ENCODE data around the gene TEDC1.

The TEDC1 gene, protein sequence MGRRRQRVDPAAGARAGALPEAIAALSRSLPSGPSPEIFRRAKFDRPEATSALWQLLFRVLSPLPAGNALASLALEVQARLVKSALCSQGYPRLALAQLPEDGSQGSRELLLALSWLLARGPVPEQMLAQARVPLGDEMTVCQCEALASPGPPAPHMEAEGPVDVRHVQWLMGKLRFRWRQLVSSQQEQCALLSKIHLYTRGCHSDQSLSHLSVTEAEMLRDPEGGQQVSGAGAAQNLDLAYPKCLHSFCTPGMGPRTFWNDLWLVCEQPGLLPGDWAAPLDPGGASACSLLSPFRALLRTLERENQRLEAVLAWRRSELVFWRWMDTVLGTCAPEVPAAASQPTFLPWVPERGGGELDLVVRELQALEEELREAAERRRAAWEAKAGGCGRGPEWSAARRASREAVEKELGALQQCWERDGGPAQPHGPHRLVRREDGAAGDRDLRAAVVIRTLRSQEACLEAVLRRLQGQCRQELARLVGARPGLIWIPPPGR

DNA sequence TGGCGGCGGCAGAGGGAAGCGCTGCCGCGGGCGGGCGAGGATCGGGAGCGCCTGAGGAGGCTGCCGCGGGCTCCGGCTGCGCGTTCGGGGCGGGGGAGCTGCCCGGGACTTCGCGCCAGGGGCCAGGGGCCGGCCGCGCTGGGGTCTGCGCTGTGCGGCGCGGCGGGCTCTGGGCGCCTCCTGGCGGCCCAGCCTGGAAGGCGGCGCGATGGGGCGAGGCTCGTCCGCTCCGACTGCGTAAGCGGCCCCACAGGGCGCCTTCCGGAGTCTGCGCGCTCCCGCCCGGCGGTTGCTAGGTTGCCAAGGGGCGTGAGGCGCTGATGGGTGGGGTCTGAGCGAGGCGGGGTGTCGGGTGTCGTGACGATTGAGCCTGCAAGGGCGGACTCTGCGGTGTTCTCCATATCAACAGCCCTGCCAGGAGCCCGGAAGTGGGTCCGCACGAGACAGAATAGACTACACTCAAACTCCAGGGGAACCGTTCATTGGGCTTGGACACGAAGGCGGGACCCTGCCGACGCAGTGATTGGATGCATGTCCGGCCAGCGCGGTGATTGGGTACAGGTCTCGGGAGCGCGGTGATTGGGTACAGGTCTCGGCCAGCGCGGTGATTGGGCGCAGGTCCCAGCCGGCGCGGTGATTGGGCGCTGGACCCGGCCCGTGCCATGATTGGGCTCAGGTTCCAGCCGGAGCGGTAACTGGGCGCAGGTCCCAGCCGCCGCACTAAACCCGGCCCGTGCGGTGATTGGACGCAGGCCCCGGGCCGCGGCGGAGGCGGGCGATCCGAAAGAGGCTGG, at the start of gene TEDC1:
Gene TEDC1, plus strand, starts transcription at position 675 of the 794 bp plus-strand sequence. CDS start 130 bp downstream, outside the sequence.
- peak; percentile 99 for DNase-seq

DNA sequence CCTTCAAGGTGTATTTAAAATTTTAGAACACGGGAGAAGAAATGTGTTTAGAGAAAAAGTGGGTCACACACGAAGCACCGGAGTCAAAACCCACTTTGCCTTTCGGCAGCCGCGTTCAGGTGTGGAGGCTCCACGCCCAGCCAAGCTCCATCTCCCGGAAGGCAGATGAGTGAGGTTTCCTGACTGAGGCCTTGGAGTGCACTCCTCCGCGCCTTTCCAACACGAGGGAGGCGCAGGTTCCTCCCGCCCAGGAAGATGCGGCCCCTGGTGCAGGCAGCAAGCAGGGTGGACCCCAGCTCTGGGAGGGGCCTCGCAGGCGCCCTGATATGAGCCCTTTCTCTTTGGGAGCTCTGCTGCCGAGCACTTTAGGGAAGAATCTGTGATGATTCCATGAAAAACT, 48.9 kb upstream of the TEDC1 start:
- DNase-seq: no peak

DNA sequence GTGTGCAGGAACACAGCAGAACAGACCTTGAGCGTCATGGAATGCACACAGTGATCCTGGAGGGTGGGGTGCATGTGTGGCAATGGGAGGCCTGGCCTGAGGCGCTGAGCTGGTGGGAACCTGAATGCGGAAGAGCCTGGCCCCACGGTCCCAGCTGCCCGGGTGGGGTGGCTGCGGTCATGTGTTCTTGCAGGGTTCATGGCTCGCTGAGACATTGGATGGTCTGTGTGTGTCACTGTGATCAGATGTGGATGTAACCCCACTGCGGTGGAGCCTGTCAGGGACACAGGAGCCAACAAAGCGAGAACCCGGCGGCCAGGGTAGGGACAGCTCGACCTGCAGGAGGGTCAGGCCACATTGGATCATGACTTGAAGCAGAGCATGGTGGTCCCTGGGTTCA, 48.2 kb upstream of the TEDC1 start:
- no peak for DNase-seq

DNA sequence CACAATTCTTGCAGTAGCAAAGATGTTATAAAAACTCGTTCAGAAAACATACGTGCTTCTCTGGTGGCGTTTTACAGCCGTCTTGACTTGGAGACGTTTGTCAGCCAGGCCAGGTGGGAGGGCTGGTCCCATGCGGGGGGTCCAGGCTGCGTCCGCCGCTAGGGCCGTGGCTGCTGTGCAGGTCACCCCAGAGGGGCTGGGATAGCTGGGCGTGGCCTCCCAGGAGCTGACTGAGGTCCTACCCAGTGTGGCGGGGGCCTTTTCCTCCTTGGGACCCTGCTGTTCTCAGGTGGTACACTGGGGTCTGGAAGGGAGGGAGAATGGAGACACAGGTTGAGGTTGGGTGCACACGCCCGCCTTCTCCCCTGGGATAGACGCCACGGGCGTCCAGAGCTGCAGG, 46.2 kb upstream of the TEDC1 start:
- no peak for DNase-seq

DNA sequence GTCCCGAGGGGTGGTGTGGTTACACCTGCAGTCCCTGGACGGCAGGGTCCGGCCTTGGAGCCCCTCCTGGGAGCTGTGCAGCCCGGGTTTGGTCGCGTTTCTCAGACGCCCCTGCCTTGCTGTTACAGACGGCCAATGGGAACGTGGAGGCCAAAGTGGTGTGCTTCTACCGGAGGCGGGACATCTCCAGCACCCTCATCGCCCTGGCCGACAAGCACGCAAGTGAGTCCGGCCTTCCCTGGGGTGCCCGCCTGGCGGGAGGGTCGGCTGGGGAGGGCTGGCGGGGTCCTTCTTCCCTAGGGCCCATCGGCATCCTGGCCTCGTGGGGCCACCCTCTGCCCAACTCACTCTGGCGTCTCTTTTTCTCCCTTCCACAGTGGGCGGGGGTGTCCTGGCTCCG, 45.8 kb upstream of the TEDC1 start:
- DNase-seq: no peak

DNA sequence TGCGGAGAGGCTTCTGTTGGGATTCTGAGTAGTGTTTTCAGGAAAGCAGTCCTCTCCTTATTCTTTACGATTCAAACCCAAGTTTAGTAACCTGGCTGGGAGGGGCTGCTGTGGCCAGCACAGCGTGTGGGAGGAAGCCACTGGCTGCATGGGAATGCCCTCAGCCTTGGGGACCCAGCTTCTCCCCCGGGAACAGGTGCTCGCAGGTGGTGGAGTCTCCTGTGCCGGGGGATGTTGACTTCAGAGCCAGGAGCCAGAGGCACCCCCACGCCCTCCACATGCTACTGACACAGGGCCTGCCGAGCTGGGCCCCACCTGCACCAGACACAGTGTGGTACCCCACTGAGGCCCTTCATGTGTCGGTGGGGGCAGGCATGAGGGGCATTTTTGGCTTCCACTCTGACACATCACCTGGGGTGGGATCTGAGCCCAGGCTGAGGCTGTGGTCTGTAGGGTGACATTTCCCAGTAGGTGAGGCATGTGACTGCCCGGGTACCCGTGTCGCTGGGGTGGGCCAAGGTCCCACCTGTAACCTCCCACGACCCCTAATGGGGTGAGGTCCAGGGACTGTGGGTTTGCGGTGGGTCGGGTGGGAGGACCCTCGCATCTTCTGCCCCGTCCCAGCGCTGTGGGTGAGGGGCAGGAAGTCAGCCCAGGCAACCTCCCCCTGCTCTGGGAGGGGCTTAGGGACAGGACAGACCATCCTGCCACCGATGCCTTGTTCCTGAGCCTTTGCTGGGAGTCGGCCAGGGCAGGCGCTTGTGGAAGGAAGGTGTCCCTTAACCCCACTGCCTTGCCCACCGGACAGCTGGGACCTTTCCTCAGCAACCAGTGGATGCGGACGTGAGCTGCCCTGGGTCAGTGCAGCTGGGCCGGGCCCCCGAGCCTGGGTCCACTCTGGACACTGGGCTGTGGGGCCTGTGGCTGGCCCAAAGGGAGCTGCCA, 44.9 kb upstream of the TEDC1 start:
- DNase-seq: no peak

DNA sequence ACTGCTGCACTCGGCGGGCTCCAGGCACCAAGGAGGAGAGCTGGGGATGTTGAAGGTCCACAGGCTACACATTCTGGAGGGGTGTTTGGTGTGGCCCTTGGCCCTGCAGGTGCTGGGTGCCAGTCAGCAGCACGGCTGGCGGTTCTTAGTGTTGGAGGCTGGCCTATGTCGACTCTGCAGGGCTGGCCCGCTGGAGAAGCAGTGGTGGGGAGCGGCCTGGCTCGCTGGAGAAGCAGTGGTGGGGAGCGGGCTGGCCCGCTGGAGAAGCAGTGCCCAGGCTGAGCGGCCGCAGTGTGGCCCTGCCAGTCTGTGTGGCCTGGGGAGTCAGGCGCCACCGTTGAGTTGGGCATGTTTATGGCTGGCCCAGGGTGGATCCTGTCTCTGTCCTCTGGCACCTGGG, 44.1 kb upstream of the TEDC1 start:
- DNase-seq: no peak

DNA sequence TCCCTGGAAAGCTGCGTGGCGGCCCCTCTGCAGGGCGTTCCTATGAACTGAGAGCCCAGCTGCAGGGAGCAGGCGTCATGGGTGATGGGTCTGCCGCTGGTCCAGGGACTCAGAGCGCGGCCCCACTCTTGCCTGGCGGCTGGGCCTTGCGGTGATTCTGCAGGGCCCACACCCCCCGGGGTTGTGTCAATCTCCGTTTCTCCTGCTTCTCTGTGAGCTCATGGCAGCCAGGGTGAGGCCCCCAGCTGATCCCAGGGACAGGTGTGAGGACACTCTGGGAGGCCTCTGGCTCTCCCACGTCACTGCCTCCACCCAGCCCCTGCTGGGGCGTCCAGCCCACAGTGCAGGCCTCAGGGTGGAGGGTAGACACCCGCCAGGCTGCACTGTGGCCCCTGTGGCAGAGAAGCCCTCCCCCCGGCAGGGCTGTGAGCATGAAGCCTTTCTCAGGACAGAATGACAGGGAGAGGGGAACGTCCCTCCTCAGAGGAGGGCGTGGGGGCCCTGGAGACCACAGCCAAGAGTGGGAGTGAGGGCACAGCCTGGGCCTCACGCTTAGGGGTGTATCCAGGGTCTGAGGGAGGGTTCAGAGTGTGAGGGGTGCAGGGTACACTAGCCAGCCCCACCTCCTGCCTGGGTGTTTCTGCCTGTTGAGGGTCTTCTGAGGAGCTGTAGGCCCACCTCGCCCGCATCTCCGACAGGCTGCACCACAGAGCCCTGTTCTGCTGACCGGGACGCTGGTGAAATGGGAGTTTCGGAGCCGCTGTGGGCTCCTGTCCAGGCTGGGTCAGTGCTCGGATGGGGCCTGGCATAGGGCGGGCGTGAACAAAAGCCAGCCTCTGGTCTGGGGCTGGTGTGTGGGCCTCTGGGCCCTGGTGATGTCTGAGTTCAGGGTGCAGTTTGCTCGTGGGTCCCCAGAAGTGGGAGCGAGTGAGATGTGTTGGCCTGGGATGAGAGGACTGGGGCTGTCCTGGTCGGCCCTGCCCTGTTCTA, 43.1 kb upstream of the TEDC1 start:
- DNase-seq: no peak

DNA sequence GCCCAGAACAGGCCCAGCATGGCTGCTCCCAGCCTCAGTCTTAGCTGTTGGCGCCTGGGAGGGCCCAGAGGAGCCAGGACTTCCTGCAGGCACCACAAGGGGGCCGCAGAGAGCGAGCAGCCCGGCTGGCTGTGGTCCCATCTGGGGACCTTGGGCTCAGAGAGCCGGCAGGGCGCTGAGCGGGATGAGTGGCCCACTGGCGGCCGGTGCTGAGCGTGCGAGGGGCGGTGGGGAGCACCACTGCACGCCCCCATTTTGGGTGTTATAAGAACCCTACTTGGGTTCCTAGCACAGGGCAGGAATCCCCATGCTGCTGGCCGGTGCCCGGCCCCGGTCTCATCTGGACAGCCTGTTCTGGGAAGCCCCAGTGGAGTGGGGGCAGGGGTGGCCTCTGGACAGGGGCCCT, 42.3 kb upstream of the TEDC1 start:
- no peak for DNase-seq

DNA sequence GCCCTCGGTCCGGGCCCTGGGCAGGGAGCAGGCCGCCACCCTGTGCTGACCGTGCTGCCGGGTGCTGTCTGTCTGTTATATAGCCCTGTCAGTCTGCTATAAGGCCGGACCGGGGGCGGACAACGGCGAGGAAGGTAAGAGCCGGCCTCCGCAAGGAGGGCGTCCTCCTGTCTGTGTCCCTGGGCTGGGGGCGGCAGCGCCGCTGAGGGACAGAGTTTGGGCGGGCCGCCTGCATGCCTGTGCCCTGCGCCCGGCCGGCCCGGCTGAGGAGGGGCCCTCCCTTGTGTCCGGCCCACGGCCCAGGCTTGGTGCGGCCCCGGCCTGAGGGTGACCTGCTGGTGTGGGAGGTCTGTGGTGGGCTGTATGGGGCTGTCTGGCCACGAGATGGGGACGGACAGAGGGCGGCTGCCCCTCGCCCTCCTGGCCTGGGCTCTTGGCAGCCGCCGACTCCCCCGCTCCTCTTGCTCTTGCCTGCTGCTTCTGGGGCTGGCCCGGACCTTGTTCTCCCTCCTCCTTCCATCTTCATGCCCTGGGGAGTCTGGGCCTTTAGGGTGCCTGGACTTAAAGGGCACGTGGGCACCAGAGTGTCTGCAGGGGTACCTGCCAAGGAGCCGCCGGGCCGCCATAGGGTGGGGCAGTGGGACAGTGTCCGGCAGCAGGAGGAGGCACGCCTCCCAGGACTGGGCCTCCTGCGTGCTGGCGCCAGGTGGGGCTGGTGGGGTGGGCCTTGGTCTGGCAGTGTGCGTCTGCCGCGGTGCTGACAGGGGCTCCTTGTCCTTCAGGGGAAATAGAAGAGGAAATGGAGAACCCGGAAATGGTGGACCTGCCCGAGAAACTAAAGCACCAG, 41.5 kb upstream of the TEDC1 start:
- DNase-seq: no peak

DNA sequence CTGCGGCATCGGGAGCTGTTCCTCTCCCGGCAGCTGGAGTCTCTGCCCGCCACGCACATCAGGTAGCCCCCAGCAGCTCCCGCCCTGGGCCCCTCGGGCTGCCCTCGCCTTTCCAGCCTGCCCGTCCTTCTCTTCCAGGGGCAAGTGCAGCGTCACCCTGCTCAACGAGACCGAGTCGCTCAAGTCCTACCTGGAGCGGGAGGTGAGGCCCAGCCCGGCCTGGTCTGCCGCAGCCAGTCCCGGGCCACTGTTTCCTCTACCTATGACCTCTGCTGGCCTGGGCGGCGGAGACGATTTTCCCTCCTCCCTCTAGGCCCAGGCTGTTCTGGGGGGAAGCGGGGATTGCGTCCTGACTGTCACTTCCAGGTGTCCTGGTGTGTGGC, 40.9 kb upstream of the TEDC1 start:
- DNase-seq: no peak

DNA sequence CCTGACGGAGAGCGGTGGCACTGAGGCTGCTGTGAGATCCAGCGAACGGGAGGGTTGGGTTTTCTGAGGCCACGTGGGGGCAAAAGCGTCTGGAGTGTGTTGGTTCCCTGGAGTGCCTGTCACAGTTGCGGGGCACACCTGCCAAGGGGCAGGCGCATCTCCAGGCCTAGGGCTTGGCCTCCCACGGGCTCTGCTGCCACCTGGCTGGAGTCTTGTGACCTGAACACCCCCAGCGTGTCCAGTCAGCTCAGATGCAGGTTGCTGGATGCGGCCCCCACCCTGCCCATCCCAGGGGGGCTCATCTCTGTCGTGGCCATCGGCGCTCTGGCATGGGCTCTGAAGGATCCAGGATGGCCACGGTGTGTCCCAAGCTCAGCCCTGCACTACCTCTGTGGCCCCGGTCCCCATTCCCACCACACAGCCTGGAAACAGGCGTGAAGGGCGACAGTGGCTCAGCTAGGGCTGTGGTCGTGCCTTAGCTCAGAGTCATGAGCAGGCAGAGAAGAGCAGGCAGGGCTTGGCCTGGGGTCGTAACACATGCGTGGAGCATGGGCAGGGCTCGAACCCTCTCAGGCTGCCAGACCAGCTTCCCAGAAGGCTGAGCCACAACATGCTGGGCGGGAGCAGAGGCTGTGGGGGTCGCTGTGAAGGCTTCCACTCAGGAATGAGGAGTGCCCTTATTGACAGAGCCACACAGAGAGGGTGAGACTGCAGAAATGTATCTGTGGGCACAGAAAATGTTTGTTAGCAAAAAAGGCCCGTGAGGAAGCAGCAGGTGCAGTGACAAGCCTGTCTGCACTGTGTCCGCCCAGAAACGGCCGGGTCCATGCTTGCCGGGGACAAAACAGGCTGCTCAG, 40.0 kb upstream of the TEDC1 start:
- no peak for DNase-seq

DNA sequence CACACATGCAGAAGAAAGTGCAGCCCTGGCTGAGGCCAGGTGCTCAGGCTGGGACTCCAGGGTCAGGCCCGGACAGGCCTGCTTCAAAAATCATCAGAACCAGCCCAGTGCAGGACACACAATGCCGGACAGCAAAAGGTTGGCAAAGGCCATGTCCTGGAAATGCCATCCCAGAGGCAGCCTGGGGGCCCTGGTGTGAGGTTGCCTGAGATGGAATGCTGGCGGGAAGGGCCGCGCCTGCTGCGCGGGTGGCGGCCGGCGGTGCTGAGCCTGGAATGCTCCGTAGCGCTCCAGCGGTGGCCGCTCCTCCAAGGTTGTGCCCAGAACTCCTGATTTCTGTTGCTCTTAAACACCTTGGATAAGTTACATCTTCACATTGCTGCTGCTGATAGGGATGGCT, 38.1 kb upstream of the TEDC1 start:
- DNase-seq: no peak

DNA sequence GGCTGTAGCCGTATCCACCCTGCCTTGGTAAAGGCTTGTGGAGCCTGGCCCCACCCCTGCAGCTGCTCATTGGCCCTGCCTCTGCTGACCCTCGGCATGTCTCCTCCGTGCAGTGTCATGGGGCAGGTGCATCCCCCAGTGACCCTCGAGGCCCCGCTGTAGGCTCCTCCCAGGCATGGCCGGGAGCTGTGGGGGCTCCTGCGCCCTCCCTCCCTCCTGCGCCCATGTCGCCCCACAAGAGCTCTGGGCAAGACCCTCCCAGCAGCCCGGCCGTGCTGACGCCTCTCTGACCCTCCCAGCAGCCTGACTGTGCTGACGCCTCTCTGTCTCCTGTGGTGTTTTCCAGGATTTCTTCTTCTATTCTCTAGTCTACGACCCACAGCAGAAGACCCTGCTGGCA, 37.2 kb upstream of the TEDC1 start:
- DNase-seq: no peak

DNA sequence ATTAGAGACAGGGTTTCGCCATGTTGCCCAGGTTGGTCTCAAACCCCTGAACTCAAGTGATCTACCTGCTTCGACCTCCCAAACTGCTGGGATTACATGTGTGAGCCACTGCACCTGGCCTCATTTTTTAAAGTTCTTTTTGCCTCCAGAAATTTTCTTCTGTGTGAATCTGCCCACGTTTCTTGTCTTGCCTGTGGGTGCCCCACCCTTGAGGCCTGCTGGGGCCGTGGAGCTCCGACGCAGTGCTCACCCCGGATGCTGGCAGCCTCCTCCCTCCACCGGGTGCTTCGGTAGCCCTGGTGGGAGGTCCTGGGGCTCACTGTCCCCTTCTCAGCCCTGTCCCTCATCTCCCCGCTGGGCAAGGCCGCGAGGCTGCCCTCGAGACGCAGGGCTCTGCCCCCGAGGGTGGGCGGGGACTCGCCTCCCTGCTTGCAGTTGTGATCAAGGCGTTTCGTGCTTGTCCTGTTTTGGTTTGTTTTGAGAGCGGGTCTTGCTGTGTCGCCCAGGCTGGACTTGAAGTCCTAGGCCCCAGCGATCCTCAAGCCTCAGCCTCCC, 35.9 kb upstream of the TEDC1 start:
- DNase-seq: no peak

DNA sequence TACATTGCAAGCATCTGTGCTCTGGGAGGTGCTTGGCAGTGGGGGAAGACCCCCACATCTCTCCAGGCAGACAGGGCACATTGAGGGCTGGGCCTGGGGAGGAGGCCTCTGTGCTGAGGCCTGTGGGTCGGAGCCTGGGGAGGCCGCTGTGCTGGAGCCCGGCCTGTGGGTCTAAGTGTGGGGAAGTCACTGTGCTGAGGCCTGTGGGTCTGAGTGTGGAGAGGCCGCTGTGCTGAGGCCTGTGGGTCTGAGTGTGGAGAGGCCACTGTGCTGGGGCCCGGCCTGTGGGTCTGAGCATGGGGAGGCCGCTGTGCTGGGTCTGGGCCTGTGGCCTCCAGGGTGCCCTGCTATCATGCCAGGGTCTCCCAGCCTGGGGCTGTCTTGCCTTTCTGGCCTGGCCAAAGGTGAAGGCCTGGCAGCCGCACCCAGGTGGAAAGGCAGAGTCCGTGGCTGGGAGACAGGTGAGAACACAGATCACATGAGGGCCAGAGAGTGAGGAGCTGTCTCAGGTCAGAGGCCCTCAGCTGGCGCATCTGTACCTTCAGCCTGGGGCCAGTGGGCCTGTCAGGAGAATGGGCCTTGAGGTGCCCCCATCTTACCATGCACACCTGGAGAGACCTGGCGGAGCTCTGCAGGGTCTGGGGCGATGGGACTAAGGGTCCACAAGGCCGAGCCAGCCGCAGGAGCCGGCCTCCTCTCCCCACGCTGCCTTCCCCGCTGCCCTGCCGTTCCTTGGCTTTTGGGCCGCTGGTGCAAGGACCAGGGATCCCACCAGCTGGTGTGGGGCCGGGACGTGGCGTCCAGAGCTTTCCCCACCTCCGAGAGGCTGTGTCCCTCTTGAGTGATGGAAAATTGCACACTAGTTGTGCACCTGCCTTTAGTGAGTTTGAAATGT, 35.0 kb upstream of the TEDC1 start:
- DNase-seq: no peak

DNA sequence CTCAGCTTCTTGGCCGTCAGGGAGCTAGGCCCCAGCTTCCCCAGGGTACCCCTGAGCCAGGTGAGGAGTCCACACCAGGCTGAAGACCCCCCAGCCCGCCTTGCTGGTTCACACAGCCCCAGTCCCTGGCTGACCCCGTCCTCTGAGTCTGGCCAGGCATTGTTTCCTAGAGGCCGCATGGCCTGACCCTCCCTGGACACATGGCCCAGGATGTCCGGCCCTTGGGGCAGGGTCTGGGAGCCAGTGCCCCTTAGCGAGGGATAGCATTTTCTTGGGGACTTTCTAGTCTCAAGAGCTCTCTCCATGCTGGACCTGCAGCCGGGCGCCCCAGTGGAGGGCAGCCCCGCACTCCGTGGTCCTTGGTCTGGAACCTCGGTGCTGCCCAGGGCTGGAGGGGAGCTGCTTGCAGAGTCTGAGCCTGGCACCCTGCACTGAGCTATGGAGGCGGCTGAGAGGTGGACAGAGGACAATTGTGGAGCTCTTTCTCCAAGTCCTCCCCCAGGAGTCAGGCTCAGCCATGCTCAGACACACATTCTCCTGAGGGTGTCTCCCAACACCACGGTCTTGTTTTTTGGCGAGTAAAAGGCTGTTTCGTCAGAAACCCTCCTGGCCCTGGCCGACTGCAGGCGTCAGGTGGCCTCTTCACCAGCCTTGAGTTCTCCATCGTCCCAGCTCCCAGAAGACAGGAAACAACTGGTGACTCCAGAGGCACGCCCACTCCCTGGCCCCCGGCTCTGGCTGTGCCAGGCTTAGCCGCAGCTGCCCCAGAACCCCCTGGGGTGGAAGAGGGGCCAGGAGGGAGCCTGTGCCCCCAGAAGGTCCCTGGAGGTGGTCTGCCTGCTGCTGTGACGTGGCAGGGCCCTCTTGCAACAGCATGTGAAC, 34.1 kb upstream of the TEDC1 start:
- no peak for DNase-seq

Data from NCI-H510A (cell line).